WERI-Rb-1 (cell line): Measurements from ENCODE around the gene EFCAB6.

ENCODE experiments used
- DNase-seq: peaks from one replicate; pipeline ENCODE4 v3.0.0-alpha.2; 2020
- H3K27ac ChIP-seq: fragments of 250-450 bp; sonication (Bioruptor Pico); 2 replicates; pipeline ENCODE4 v1.5.1; 2020; ENCODE audit warnings: mild to moderate bottlenecking, moderate library complexity
- H3K27me3 ChIP-seq: fragments of 250-450 bp; sonication (Bioruptor Pico); 2 replicates; pipeline ENCODE4 v1.5.1; 2021; ENCODE audit warnings: mild to moderate bottlenecking, low read depth, moderate library complexity; ENCODE audit not compliant: insufficient read depth, severe bottlenecking
- H3K36me3 ChIP-seq: fragments of 250-450 bp; sonication (Bioruptor Pico); 2 replicates; pipeline ENCODE4 v1.5.1; 2020; ENCODE audit warnings: mild to moderate bottlenecking, moderate library complexity
- H3K4me3 ChIP-seq: 2 replicates; pipeline ENCODE4 v1.5.1; 2011; ENCODE audit warnings: low read depth, mild to moderate bottlenecking, control low read depth, low read length
- H3K9me3 ChIP-seq: fragments of 250-450 bp; sonication (Bioruptor Pico); 2 replicates; pipeline ENCODE4 v1.5.1; 2021; ENCODE audit warnings: mild to moderate bottlenecking, moderate library complexity; ENCODE audit not compliant: severe bottlenecking
- CTCF ChIP-seq: IDR thresholded peaks from 2 replicates; pipeline ENCODE4 v1.5.1; 2011; ENCODE audit warnings: low read depth, mild to moderate bottlenecking, control low read depth, inconsistent platforms, low read length

Gene EFCAB6

GRCh38 chr22:43636086-43636485, 176.0 kb downstream of the EFCAB6 start:
- Histone ChIP-seq H3K9me3 (peaks cover 7% of the 10 kb centered on the region), H3K36me3 (no peaks in the 10 kb centered on the region), H3K27ac (no peak overlapping the region), H3K27me3 (no peaks in the 10 kb centered on the region), H3K4me3 (no peak overlapping the region)
- DNase-seq, result no peak
- no peak for TF ChIP-seq CTCF

GRCh38 chr22:43635101-43635500, 177.0 kb downstream of the EFCAB6 start:
- H3K27ac ChIP-seq, result no peak overlapping the region
- H3K9me3 ChIP-seq, result peaks cover 4% of the 10 kb centered on the region
- no peak overlapping the region for H3K4me3 ChIP-seq
- no peak for DNase-seq
- no peaks in the 10 kb centered on the region for H3K36me3 ChIP-seq
- no peak for TF ChIP-seq CTCF
- H3K27me3 ChIP-seq, result no peaks in the 10 kb centered on the region

GRCh38 chr22:43634316-43634715, 177.8 kb downstream of the EFCAB6 start:
- H3K36me3 ChIP-seq, result no peaks in the 10 kb centered on the region
- no peak overlapping the region for H3K27ac ChIP-seq
- DNase-seq, result no peak
- TF ChIP-seq CTCF, result no peak
- no peak overlapping the region for H3K4me3 ChIP-seq
- H3K27me3 ChIP-seq, result no peaks in the 10 kb centered on the region
- H3K9me3 ChIP-seq, result peaks cover 3% of the 10 kb centered on the region

- H3K36me3 ChIP-seq, result no peaks in the 10 kb centered on the region
- no peaks in the 10 kb centered on the region for H3K27me3 ChIP-seq
- H3K9me3 ChIP-seq, result no peaks in the 10 kb centered on the region
Measured at GRCh38 chr22:43633631-43634285, 178.3 kb downstream of the EFCAB6 start.

GRCh38 chr22:43631846-43632245, 180.3 kb downstream of the EFCAB6 start:
- H3K9me3 ChIP-seq, result no peaks in the 10 kb centered on the region
- no peak overlapping the region for H3K4me3 ChIP-seq
- no peak for TF ChIP-seq CTCF
- H3K36me3 ChIP-seq, result no peaks in the 10 kb centered on the region
- DNase-seq, result no peak
- no peak overlapping the region for H3K27ac ChIP-seq
- no peaks in the 10 kb centered on the region for H3K27me3 ChIP-seq

More at GRCh38 chr22:43633631-43634285, 178.3 kb downstream of the EFCAB6 start:
- no peak overlapping the region for H3K4me3 ChIP-seq
- TF ChIP-seq CTCF, result no peak
- DNase-seq, result no peak
- H3K27ac ChIP-seq, result no peak overlapping the region

GRCh38 chr22:43631201-43631600, 180.9 kb downstream of the EFCAB6 start:
- Histone ChIP-seq H3K27ac (no peak overlapping the region), H3K9me3 (no peaks in the 10 kb centered on the region), H3K36me3 (no peaks in the 10 kb centered on the region), H3K4me3 (no peak overlapping the region), H3K27me3 (no peaks in the 10 kb centered on the region)
- TF ChIP-seq CTCF, result no peak
- no peak for DNase-seq
